ENCODE measurements around the gene SMIM32.

SMIM32 gene

GRCh38 chr5:136145030-136145429, 47.9 kb downstream of the SMIM32 start:
- no peak for DNase-seq (ENCODE audit: low read depth, low spot score)
- H3K4me3 ChIP-seq (ENCODE audit: low read length) = no peak overlapping the region

- H3K4me3 ChIP-seq (ENCODE audit: low read length) = no peak overlapping the region
- no peak for DNase-seq (ENCODE audit: low read depth, low spot score)
Measured at GRCh38 chr5:136143763-136144162, 49.2 kb downstream of the SMIM32 start.

- no peak for DNase-seq (ENCODE audit: low read depth, low spot score)
- no peak overlapping the region for H3K4me3 ChIP-seq (ENCODE audit: low read length)
Measured at GRCh38 chr5:136143312-136143711, 49.6 kb downstream of the SMIM32 start.

- DNase-seq (ENCODE audit: low read depth, low spot score) = no peak
- no peak overlapping the region for H3K4me3 ChIP-seq (ENCODE audit: low read length)
Measured at GRCh38 chr5:136141561-136141960, 51.4 kb downstream of the SMIM32 start.
